HepG2 (cell line): Measurements from ENCODE around the gene MRM2. TPM values are rescaled to one million over a fixed set of nuclear protein-coding genes. Genes with fewer than 3 reads are reported as not detected.

Experiments used
- ATAC-seq: fragments of 200-7000 bp; cut with Tn5 transposase; 3 replicates; pipeline ENCODE4 v1.9.1; 2020; ENCODE audit warnings: mild to moderate bottlenecking, moderate library complexity
- BruUV-seq: library from RNA; stranded (reverse); fragments of 400-500 nt; replicated peaks from 2 replicates; lab custom pipeline; 2021; lab: Mats Ljungman, UMichigan
- CTCF ChIA-PET: fragments of 300-600 bp; formaldehyde crosslinking; extraction: SDS; loops from one replicate; lab custom pipeline; 2021; ENCODE audit warnings: low total read pairs, inconsistent platforms, low intra/inter-chr PET ratio; lab: Yijun Ruan, JAX
- POLR2A ChIA-PET: fragments of 350-600 bp; sonication (Branson Sonifier 250); formaldehyde crosslinking; loops from one replicate; lab custom pipeline; 2020; ENCODE audit warnings: antibody characterized with exemption, inconsistent platforms; lab: Yijun Ruan, JAX
- DNase-seq: peaks from one replicate; pipeline ENCODE4 v3.0.0-alpha.2; 2015; ENCODE audit warnings: low spot score
- FAIRE-seq: peaks from 3 replicates; lab custom pipeline; 2011; peaks lifted over from hg19 to GRCh38; lab: Jason Lieb, UNC
- H2AFZ ChIP-seq: one replicate; pipeline ENCODE4 v1.6.1; 2011; ENCODE audit warnings: low read length, inconsistent platforms
- H3K27ac ChIP-seq: fragments of 300-600 bp; 3 replicates; pipeline ENCODE4 v1.8.0; 2011; ENCODE audit warnings: mixed run types, mild to moderate bottlenecking, mixed read lengths, low read length, inconsistent platforms; ENCODE audit not compliant: insufficient read depth; ENCODE audit errors: extremely low read length
- H3K27me3 ChIP-seq, 2 experiments: fragments of 200-600 bp in 1 of 2; 2 replicates in 1 of 2; 3 replicates in 1 of 2; pipeline versions ENCODE4 v1.6.0 to v1.8.0; 2011; ENCODE audit warnings: low read length in 2 of 2, mild to moderate bottlenecking in 2 of 2, moderate library complexity in 2 of 2, inconsistent platforms in 1 of 2; ENCODE audit not compliant: insufficient read depth in 2 of 2, control insufficient read depth in 1 of 2
- H3K36me3 ChIP-seq, 2 experiments: fragments of 200-600 bp in 1 of 2; replicated peaks in 1 of 2; 2 replicates in 1 of 2; 3 replicates in 1 of 2; pipeline versions ENCODE4 v1.5.1 to v1.8.0; 2011; ENCODE audit warnings: low read length in 2 of 2, inconsistent platforms in 1 of 2; ENCODE audit not compliant: insufficient read depth in 2 of 2, control insufficient read depth in 1 of 2
- H3K4me1 ChIP-seq: 2 replicates; pipeline ENCODE4 v1.5.1; 2012; ENCODE audit warnings: low read length, inconsistent platforms; ENCODE audit not compliant: insufficient read depth
- H3K4me2 ChIP-seq: 2 replicates; pipeline ENCODE4 v1.6.0; 2011; ENCODE audit warnings: low read depth, low read length, inconsistent platforms
- H3K4me3 ChIP-seq, 3 experiments: fragments of 200-600 bp in 1 of 3; sonication (generic), shearing (Covaris generic) in 1 of 3; replicated peaks in 1 of 3; 2 replicates each; pipeline ENCODE4 v1.5.1; 2011 to 2016; ENCODE audit warnings: low read length in 3 of 3, inconsistent platforms in 2 of 3, low read depth in 2 of 3, mild to moderate bottlenecking in 2 of 3, control low read depth in 1 of 3, mixed read lengths in 1 of 3; ENCODE audit not compliant: insufficient read depth in 1 of 3
- H3K79me2 ChIP-seq: one replicate; pipeline ENCODE4 v1.6.1; 2011; ENCODE audit warnings: low read length, inconsistent platforms; ENCODE audit not compliant: insufficient read depth
- H3K9ac ChIP-seq: 2 replicates; pipeline ENCODE4 v1.6.0; 2011; ENCODE audit warnings: mild to moderate bottlenecking, low read depth, low read length, inconsistent platforms; ENCODE audit not compliant: insufficient read depth
- H3K9me3 ChIP-seq: 2 replicates; pipeline ENCODE4 v1.5.1; 2012; ENCODE audit warnings: mild to moderate bottlenecking, low read length
- H4K20me1 ChIP-seq: 2 replicates; pipeline ENCODE4 v1.6.0; 2011; ENCODE audit warnings: inconsistent platforms, mild to moderate bottlenecking, low read length, moderate library complexity; ENCODE audit not compliant: insufficient read depth
- AGO2 ChIP-seq: fragments of 200-400 bp; formaldehyde crosslinking; optimal IDR thresholded peaks from 2 replicates; pipeline ENCODE3; 2017; ENCODE audit warnings: mild to moderate bottlenecking, low read depth, low read length, moderate library complexity
- BCLAF1 ChIP-seq: fragments of 450-650 bp; IDR thresholded peaks from 2 replicates; pipeline ENCODE4 v1.6.1; 2017; ENCODE audit warnings: mild to moderate bottlenecking
- NAIF1 ChIP-seq: sonication (generic); formaldehyde crosslinking; IDR thresholded peaks from 2 replicates; pipeline ENCODE4 v1.5.0; 2020; ENCODE audit warnings: mild to moderate bottlenecking, missing genetic modification reagents, borderline replicate concordance
- SMAD3 ChIP-seq: sonication (generic); formaldehyde crosslinking; IDR thresholded peaks from 2 replicates; pipeline ENCODE4 v1.4.0; 2020; ENCODE audit warnings: missing genetic modification reagents
- SOX13 ChIP-seq, 3 experiments: fragments of 450-650 bp in 1 of 3; sonication (generic) in 1 of 3; formaldehyde crosslinking in 1 of 3; IDR thresholded peaks in 2 of 3; conservative IDR thresholded peaks in 1 of 3; 2 replicates each; pipeline versions ENCODE4 v1.5.0 to v1.6.1; 2016 to 2020; ENCODE audit warnings: antibody characterized with exemption in 1 of 3, mild to moderate bottlenecking in 1 of 3, missing compliant biosample characterization in 1 of 3, missing genetic modification reagents in 1 of 3, moderate library complexity in 1 of 3
- SRF ChIP-seq: IDR thresholded peaks from 2 replicates; pipeline ENCODE4 v1.6.1; 2011; ENCODE audit warnings: mild to moderate bottlenecking, low read depth, low read length, moderate library complexity
- TFE3 ChIP-seq: IDR thresholded peaks from 2 replicates; pipeline ENCODE4 v1.6.1; 2016
- ZNF263 ChIP-seq: sonication (generic); formaldehyde crosslinking; IDR thresholded peaks from 2 replicates; pipeline ENCODE4 v1.4.0; 2020; ENCODE audit warnings: missing genetic modification reagents
- ZNF33B ChIP-seq: sonication (generic); formaldehyde crosslinking; IDR thresholded peaks from 2 replicates; pipeline ENCODE4 v1.5.1; 2020; ENCODE audit warnings: mild to moderate bottlenecking, missing genetic modification reagents
- ZNF34 ChIP-seq: sonication (generic); formaldehyde crosslinking; IDR thresholded peaks from 2 replicates; pipeline ENCODE4 v1.4.0; 2020; ENCODE audit warnings: mild to moderate bottlenecking, missing genetic modification reagents, borderline replicate concordance
- ZNF710 ChIP-seq: sonication (generic); formaldehyde crosslinking; IDR thresholded peaks from 2 replicates; pipeline ENCODE4 v1.5.0; 2020; ENCODE audit warnings: mild to moderate bottlenecking, missing genetic modification reagents, borderline replicate concordance
- WGBS: methylation state at CpG from one replicate; pipeline ENCODE4 v1.1.6; 2017; ENCODE audit warnings: low lambda C conversion rate; 5-methylcytosine and 5-hydroxymethylcytosine counted together
- in situ Hi-C: cut with HindIII; loops from 2 replicates; pipeline ENCODE4 v1.10.0; 2017; ENCODE audit warnings: low pct_unique_long_range_greater_than_20kb; ENCODE audit not compliant: extremely low pct_ligation_motif_present
- intact Hi-C: fragments of 100-400 bp; cut with micrococcal nuclease; formaldehyde crosslinking; loops from one replicate; pipeline ENCODE4 v1.10.0; 2022; ENCODE audit not compliant: unreplicated experiment
- polyA plus RNA-seq, 8 experiments: library from polyadenylated mRNA; depleted of rRNA in 3 of 8; stranded (reverse) in 7 of 8; unstranded in 1 of 8; fragments of >200 nt; fragmentation: Illumina TruSeq in 4 of 8; extraction: Trizol in 4 of 8; gene quantifications; 2 replicates each; pipeline versions ENCODE4 v1.2.1 to v1.2.3, GENCODE V29; 2011 to 2016; ENCODE audit warnings: low read depth in 4 of 8, missing spikeins in 1 of 8, mixed read lengths in 1 of 8; ENCODE audit not compliant: insufficient read depth in 1 of 8
- total RNA-seq, 5 experiments: library from RNA; depleted of rRNA; stranded (reverse); fragments of >200 nt; fragmentation: Illumina TruSeq; extraction: Trizol; gene quantifications; 2 replicates each; pipeline ENCODE4 v1.2.3, GENCODE V29; 2016; ENCODE audit warnings: low read depth in 1 of 5

Gene MRM2
- total and polyA plus RNA-seq, 2 of the 13 experiments (the other 11 are each of a cell fraction or from before 2014, with no cell fraction given) = 13.2 to 34.2 TPM

GRCh38 chr7:2276107-2276506 lies 34.1 kb upstream of the MRM2 start:
- no peak for FAIRE-seq
- CTCF ChIA-PET = no interaction called here

GRCh38 chr7:2275101-2275500 lies 33.1 kb upstream of the MRM2 start:
- TF ChIP-seq BCLAF1 = no peak
- no peak for TF ChIP-seq ZNF33B (CRISPR knock-in tag)
- no peak for TF ChIP-seq TFE3 (CRISPR knock-in tag)
- TF ChIP-seq SMAD3 = no peak
- TF ChIP-seq ZNF34 (CRISPR knock-in tag) = no peak
- TF ChIP-seq NAIF1 = no peak
- ChIA-PET CTCF (no interaction called here), POLR2A (no interaction called here)
- no peak overlapping the region for H3K9ac ChIP-seq
- no peaks in the 10 kb centered on the region for H3K9me3 ChIP-seq
- BruUV-seq = no TSS peak
- H3K27me3 ChIP-seq = no peaks in the 10 kb centered on the region
- DNase-seq (no peak), FAIRE-seq (no peak), ATAC-seq (no peak)
- H3K4me1 ChIP-seq = peaks cover 31% of the 10 kb centered on the region
- intact Hi-C loops = no loop called here
- in situ Hi-C loops = no loop called here
- no peaks in the 10 kb centered on the region for H4K20me1 ChIP-seq
- no peak overlapping the region for H3K27ac ChIP-seq
- H2AFZ ChIP-seq = no peak overlapping the region
- peaks cover 7% of the 10 kb centered on the region for H3K79me2 ChIP-seq
- H3K4me3 ChIP-seq = no peak overlapping the region
- 98% methylated on average over 18 of the region's 18 CpGs for WGBS
- H3K4me2 ChIP-seq = no peak overlapping the region
- peaks cover 15 to 37% of the 10 kb centered on the region in 2 experiments; a peak in 4 of 5 replicates for H3K36me3 ChIP-seq

More at GRCh38 chr7:2276107-2276506, 34.1 kb upstream of the MRM2 start:
- Histone ChIP-seq H3K4me2 (no peak overlapping the region), H3K4me1 (peaks cover 31% of the 10 kb centered on the region), H3K27ac (no peak overlapping the region), H3K79me2 (peaks cover 7% of the 10 kb centered on the region), H3K9ac (no peak overlapping the region), H2AFZ (no peak overlapping the region), H3K27me3 (no peaks in the 10 kb centered on the region), H3K9me3 (no peaks in the 10 kb centered on the region), H4K20me1 (no peaks in the 10 kb centered on the region), H3K36me3 (peaks cover 13 to 30% of the 10 kb centered on the region in 2 experiments; a peak in 4 of 5 replicates), H3K4me3 (no peak overlapping the region)
- TF ChIP-seq SOX13 (IDR thresholded peaks at IDR 0.05) (no peak), SOX13 (CRISPR knock-in tag; conservative IDR thresholded peaks at IDR 0.05 in 1 of 2, IDR thresholded peaks at IDR 0.05 in 1 of 2) (no peak), AGO2 (peak; percentile 20), SRF (no peak), ZNF710 (CRISPR knock-in tag) (no peak), ZNF263 (CRISPR knock-in tag) (peak; percentile 50; the same call in 1 of the 2 replicates)
- intact Hi-C loops = no loop called here
- ATAC-seq (no peak), DNase-seq (no peak)
- in situ Hi-C loops = no loop called here
- POLR2A ChIA-PET = interaction anchor here (0.7 kb wide), 1 partner anchor 86 kb away, joined by 3 read pairs; no protein-coding TSS in a partner anchor
- no TSS peak for BruUV-seq
- WGBS = 98% methylated on average over 13 of the region's 18 CpGs
